NCI-H2227 (cell line): ENCODE results near the gene CROCC.

Source experiments
- DNase-seq: peaks from one replicate; lab custom pipeline; 2025; ENCODE audit not compliant: unreplicated experiment; lab: John Stamatoyannopoulos, UW

The CROCC gene

GRCh38 chr1:17008208-17008855, 86.6 kb downstream of the CROCC start:
- no peak for DNase-seq

- no peak for DNase-seq
Measured at GRCh38 chr1:17009706-17010105, 88.0 kb downstream of the CROCC start.

- DNase-seq, result no peak
Measured at GRCh38 chr1:17011092-17011438, 89.3 kb downstream of the CROCC start.

GRCh38 chr1:17011439-17012307, 89.9 kb downstream of the CROCC start, which contains the start of gene ATP13A2:
Gene ATP13A2 (minus strand): TSS chr1:17011928. CDS start chr1:17011738, 190 bp downstream.
- peak; percentile 96 for DNase-seq

GRCh38 chr1:17012775-17013490, 91.2 kb downstream of the CROCC start:
- DNase-seq, result no peak

- DNase-seq, result no peak
Measured at GRCh38 chr1:17013491-17014320, 92.0 kb downstream of the CROCC start.

GRCh38 chr1:17014671-17015567, 93.2 kb downstream of the CROCC start:
- DNase-seq, result no peak

- DNase-seq, result no peak
Measured at GRCh38 chr1:17016317-17016661, 94.6 kb downstream of the CROCC start.

GRCh38 chr1:17017435-17017834, 95.7 kb downstream of the CROCC start:
- DNase-seq, result no peak

GRCh38 chr1:17018849-17019248, 97.1 kb downstream of the CROCC start:
- no peak for DNase-seq

GRCh38 chr1:17020502-17020901, 98.8 kb downstream of the CROCC start:
- DNase-seq, result no peak

GRCh38 chr1:17021896-17022295, 100.2 kb downstream of the CROCC start:
- DNase-seq, result no peak
